Endothelial cell of umbilical vein (primary cell): ENCODE measurements around the gene ST6GALNAC4. TPM values are rescaled to one million over a fixed set of nuclear protein-coding genes. Genes with fewer than 3 reads are reported as not detected.

Experiments
- BruUV-seq: library from RNA; stranded (reverse); fragments of 400-500 nt; replicated peaks from 2 replicates; lab custom pipeline; 2021; lab: Mats Ljungman, UMichigan
- CTCF ChIA-PET: fragments of 300-600, 350-600 bp; sonication (Branson Sonifier 250); formaldehyde crosslinking; loops from one replicate; lab custom pipeline; 2021; ENCODE audit warnings: antibody characterized with exemption, inconsistent platforms; lab: Charles Lee
- POLR2A ChIA-PET: fragments of 300-600, 350-600 bp; sonication (Branson Sonifier 250); formaldehyde crosslinking; loops from one replicate; lab custom pipeline; 2021; ENCODE audit warnings: antibody characterized with exemption, inconsistent platforms; lab: Charles Lee
- DNase-seq: peaks from one replicate; pipeline ENCODE4 v3.0.0-alpha.2; 2011; ENCODE audit warnings: low read depth, low spot score
- FAIRE-seq: peaks from 2 replicates; lab custom pipeline; 2011; peaks lifted over from hg19 to GRCh38; lab: Jason Lieb, UNC
- H2AFZ ChIP-seq: 2 replicates; pipeline ENCODE4 v1.6.0; 2012; ENCODE audit warnings: low read depth, low read length, control low read depth, inconsistent platforms
- H3K27ac ChIP-seq: 2 replicates; pipeline ENCODE4 v1.5.1; 2011; ENCODE audit warnings: low read depth, mild to moderate bottlenecking, control low read depth, low read length, moderate library complexity; ENCODE audit not compliant: insufficient read depth
- H3K27me3 ChIP-seq, 2 experiments: 2 replicates each; pipeline versions ENCODE4 v1.6.0 to v1.6.1; 2011; ENCODE audit warnings: low read length in 2 of 2, mixed read lengths in 1 of 2; ENCODE audit not compliant: control insufficient read depth in 2 of 2, insufficient read depth in 2 of 2
- H3K36me3 ChIP-seq, 2 experiments: 2 replicates in 1 of 2; 3 replicates in 1 of 2; pipeline ENCODE4 v1.5.1; 2011; ENCODE audit warnings: low read length in 2 of 2, mild to moderate bottlenecking in 1 of 2, moderate library complexity in 1 of 2; ENCODE audit not compliant: control insufficient read depth in 2 of 2, insufficient read depth in 2 of 2; ENCODE audit errors: extremely low read depth in 1 of 2
- H3K4me1 ChIP-seq: 3 replicates; pipeline ENCODE4 v1.5.1; 2011; ENCODE audit warnings: mild to moderate bottlenecking, low read length; ENCODE audit not compliant: control insufficient read depth, insufficient read depth; ENCODE audit errors: extremely low read depth
- H3K4me2 ChIP-seq: 2 replicates; pipeline ENCODE4 v1.6.1; 2011; ENCODE audit warnings: low read length, control low read depth, mixed read lengths; ENCODE audit not compliant: insufficient read depth
- H3K4me3 ChIP-seq, 3 experiments: fragments of 200-600 bp in 1 of 3; sonication (generic), shearing (Covaris generic) in 1 of 3; replicated peaks in 1 of 3; 2 replicates each; pipeline ENCODE4 v1.5.1; 2011 to 2016; ENCODE audit warnings: control low read depth in 3 of 3, low read length in 3 of 3, mild to moderate bottlenecking in 2 of 3, inconsistent platforms in 1 of 3, low read depth in 1 of 3, moderate library complexity in 1 of 3; ENCODE audit not compliant: insufficient read depth in 1 of 3
- H3K79me2 ChIP-seq: 2 replicates; pipeline ENCODE4 v1.6.0; 2012; ENCODE audit warnings: low read length, inconsistent platforms; ENCODE audit not compliant: control insufficient read depth, insufficient read depth
- H3K9ac ChIP-seq: replicated peaks from 2 replicates; pipeline ENCODE3; 2011; ENCODE audit warnings: low read length, control low read depth; ENCODE audit not compliant: insufficient read depth; ENCODE audit errors: extremely low read depth
- H3K9me1 ChIP-seq: replicated peaks from 3 replicates; pipeline ENCODE4 v1.6.0; 2011; ENCODE audit warnings: mild to moderate bottlenecking, low read length; ENCODE audit not compliant: control insufficient read depth, insufficient read depth; ENCODE audit errors: extremely low read depth
- H3K9me3 ChIP-seq: replicated peaks from 2 replicates; pipeline ENCODE4 v1.5.1; 2012; ENCODE audit warnings: low read length, inconsistent platforms; ENCODE audit not compliant: control insufficient read depth, insufficient read depth
- H4K20me1 ChIP-seq: replicated peaks from 2 replicates; pipeline ENCODE3; 2011; ENCODE audit warnings: mild to moderate bottlenecking, low read length; ENCODE audit not compliant: control insufficient read depth, insufficient read depth; ENCODE audit errors: extremely low read depth
- CTCF ChIP-seq, 2 donors: IDR thresholded peaks; 1 replicate in 1 of 2; 2 replicates in 1 of 2; pipeline ENCODE4 v1.5.1; 2011; ENCODE audit warnings: low read length in 2 of 2, mild to moderate bottlenecking in 2 of 2, moderate library complexity in 2 of 2, control low read depth in 1 of 2, inconsistent platforms in 1 of 2, low read depth in 1 of 2; ENCODE audit not compliant: insufficient read depth in 1 of 2; ENCODE audit errors: extremely low read depth in 1 of 2
- EZH2 ChIP-seq: IDR thresholded peaks from 2 replicates; pipeline ENCODE4 v1.6.1; 2012; ENCODE audit warnings: borderline replicate concordance, low read depth, mild to moderate bottlenecking, moderate library complexity, low read length, inconsistent platforms; ENCODE audit not compliant: severe bottlenecking
- FOS ChIP-seq: IDR thresholded peaks from 2 replicates; pipeline ENCODE4 v1.6.1; 2011; ENCODE audit warnings: mild to moderate bottlenecking, low read length, moderate library complexity, borderline replicate concordance; ENCODE audit not compliant: insufficient read depth
- GATA2 ChIP-seq: IDR thresholded peaks from 2 replicates; pipeline ENCODE4 v1.7.0; 2011; ENCODE audit warnings: low read depth, mild to moderate bottlenecking, moderate library complexity, mixed read lengths, low read length; ENCODE audit not compliant: insufficient read length, insufficient read depth
- JUN ChIP-seq: IDR thresholded peaks from 2 replicates; pipeline ENCODE4 v1.6.1; 2011; ENCODE audit warnings: borderline replicate concordance, low read depth; ENCODE audit not compliant: insufficient read length, insufficient read depth
- MAX ChIP-seq: IDR thresholded peaks from 2 replicates; pipeline ENCODE4 v1.6.1; 2011; ENCODE audit not compliant: insufficient read depth, insufficient read length
- MYC ChIP-seq: IDR thresholded peaks from one replicate; pipeline ENCODE4 v1.6.1; 2011; ENCODE audit warnings: mild to moderate bottlenecking, low read depth, low read length
- POLR2A ChIP-seq: IDR thresholded peaks from 2 replicates; pipeline ENCODE4 v1.6.1; 2012; ENCODE audit warnings: low read depth, mild to moderate bottlenecking, control low read depth, low read length
- POLR2AphosphoS5 ChIP-seq: IDR thresholded peaks from 2 replicates; pipeline ENCODE4 v1.6.1; 2012; ENCODE audit warnings: low read depth, mild to moderate bottlenecking, control low read depth, low read length, moderate library complexity; ENCODE audit not compliant: insufficient read depth
- dilution Hi-C: fragments of 300-500 bp; cut with MboI; formaldehyde crosslinking; loops from one replicate; pipeline ENCODE4 v1.15.0; 2019; ENCODE audit warnings: low sequenced_read_pairs; ENCODE audit not compliant: extremely low pct_ligation_motif_present
- intact Hi-C: fragments of 100-400 bp; cut with micrococcal nuclease; formaldehyde crosslinking; loops from one replicate; pipeline ENCODE4 v1.10.0; 2022
- polyA plus RNA-seq, 4 experiments: library from polyadenylated mRNA; depleted of rRNA in 3 of 4; stranded (reverse) in 3 of 4; unstranded in 1 of 4; fragments of >200 nt; gene quantifications; 2 replicates each; pipeline versions ENCODE4 v1.2.1 to v1.2.3, GENCODE V29; 2011 to 2012; ENCODE audit warnings: missing spikeins in 1 of 4
- total RNA-seq: library from RNA; stranded (reverse); gene quantifications from 2 replicates; pipeline ENCODE4 v1.2.3, GENCODE V29; 2021

ST6GALNAC4 gene
- total and polyA plus RNA-seq, 2 donors (not counting 3 experiments of a cell fraction or from before 2014, with no cell fraction given) = 45.9 to 85.3 TPM

GRCh38 chr9:127944586-127945218 is 27.9 kb upstream of the ST6GALNAC4 start:
- DNase-seq (no peak), FAIRE-seq (no peak)
- TF ChIP-seq MAX (no peak), GATA2 (no peak), POLR2A (no peak), MYC (no peak), EZH2 (no peak), CTCF (IDR thresholded peaks at IDR 0.05; ENCODE audit: extremely low read depth in 1 of 2, insufficient read depth in 1 of 2, low read depth in 1 of 2, low read length in 2 of 2) (no peak), POLR2AphosphoS5 (no peak), FOS (no peak), JUN (no peak)
- Histone ChIP-seq H3K9me3 (no peaks in the 10 kb centered on the region), H3K36me3 (peaks cover 0 to 5% of the 10 kb centered on the region in 2 experiments), H2AFZ (no peak overlapping the region), H3K79me2 (no peaks in the 10 kb centered on the region), H3K9ac (no peak overlapping the region), H3K9me1 (no peaks in the 10 kb centered on the region), H3K27me3 (no peaks in the 10 kb centered on the region), H4K20me1 (no peaks in the 10 kb centered on the region), H3K4me2 (no peak overlapping the region), H3K27ac (no peak overlapping the region), H3K4me3 (no peak overlapping the region), H3K4me1 (no peaks in the 10 kb centered on the region)
- no TSS peak for BruUV-seq
- POLR2A ChIA-PET = no interaction called here
- intact Hi-C loops (no loop called here), dilution Hi-C loops (no loop called here)
- CTCF ChIA-PET = interaction anchor here (0.9 to 6.5 kb wide), 13 partner anchors 10 to 173 kb away, joined by 3 to 203 read pairs (median 5); partner anchors contain the start of gene EEIG1
